ENCODE data around the gene CCDC152. TPM values are rescaled to one million over a fixed set of nuclear protein-coding genes. Genes with fewer than 3 reads are reported as not detected.
"Not testable (repeated sequence)": the region's sequence is repeated elsewhere in the genome, so short reads cannot be mapped to it uniquely, and the experiment has no call there.

The CCDC152 gene
- total RNA-seq, 1 donor from 2014 or later = not detected

DNA sequence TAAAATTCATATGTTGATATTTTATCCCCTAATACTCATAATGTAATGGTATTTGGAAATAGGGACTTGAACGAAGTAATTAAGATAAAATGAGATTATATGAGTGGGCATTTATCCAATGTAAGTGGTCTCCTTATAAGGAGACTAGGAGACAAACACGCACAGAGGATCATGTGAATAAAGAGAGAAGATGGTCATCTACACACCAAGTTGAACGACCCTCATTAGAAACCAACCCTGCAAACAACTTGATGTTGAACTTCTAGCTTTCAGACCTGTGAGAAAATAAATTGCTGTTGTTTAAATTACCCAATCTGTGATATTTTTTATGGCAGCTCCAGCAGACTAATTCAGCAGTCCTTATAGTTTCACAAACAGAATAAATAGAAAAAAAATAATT is 82.6 kb downstream of the CCDC152 start:
- H3K27me3 ChIP-seq = no peaks in the 10 kb centered on the region
- peaks cover 3 to 13% of the 10 kb centered on the region in 2 donors for H3K4me1 ChIP-seq
- H3K4me3 ChIP-seq = no peak overlapping the region
- TF ChIP-seq, protein P1, sequence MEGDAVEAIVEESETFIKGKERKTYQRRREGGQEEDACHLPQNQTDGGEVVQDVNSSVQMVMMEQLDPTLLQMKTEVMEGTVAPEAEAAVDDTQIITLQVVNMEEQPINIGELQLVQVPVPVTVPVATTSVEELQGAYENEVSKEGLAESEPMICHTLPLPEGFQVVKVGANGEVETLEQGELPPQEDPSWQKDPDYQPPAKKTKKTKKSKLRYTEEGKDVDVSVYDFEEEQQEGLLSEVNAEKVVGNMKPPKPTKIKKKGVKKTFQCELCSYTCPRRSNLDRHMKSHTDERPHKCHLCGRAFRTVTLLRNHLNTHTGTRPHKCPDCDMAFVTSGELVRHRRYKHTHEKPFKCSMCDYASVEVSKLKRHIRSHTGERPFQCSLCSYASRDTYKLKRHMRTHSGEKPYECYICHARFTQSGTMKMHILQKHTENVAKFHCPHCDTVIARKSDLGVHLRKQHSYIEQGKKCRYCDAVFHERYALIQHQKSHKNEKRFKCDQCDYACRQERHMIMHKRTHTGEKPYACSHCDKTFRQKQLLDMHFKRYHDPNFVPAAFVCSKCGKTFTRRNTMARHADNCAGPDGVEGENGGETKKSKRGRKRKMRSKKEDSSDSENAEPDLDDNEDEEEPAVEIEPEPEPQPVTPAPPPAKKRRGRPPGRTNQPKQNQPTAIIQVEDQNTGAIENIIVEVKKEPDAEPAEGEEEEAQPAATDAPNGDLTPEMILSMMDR (IDR thresholded peaks at IDR 0.05) = no peak
- H3K9me3 ChIP-seq = no peaks in the 10 kb centered on the region
- intact Hi-C loops (cut with DNase I) = no loop called here
- no peak for DNase-seq (ENCODE audit: low spot score in 2 of 2)
- no peak overlapping the region for H3K27ac ChIP-seq
- no peaks in the 10 kb centered on the region for H3K36me3 ChIP-seq

GRCh38 chr5:42840269-42840668 is 83.7 kb downstream of the CCDC152 start:
- TF ChIP-seq, protein P1 (IDR thresholded peaks at IDR 0.05) = no peak
- no peaks in the 10 kb centered on the region for H3K27me3 ChIP-seq

DNA sequence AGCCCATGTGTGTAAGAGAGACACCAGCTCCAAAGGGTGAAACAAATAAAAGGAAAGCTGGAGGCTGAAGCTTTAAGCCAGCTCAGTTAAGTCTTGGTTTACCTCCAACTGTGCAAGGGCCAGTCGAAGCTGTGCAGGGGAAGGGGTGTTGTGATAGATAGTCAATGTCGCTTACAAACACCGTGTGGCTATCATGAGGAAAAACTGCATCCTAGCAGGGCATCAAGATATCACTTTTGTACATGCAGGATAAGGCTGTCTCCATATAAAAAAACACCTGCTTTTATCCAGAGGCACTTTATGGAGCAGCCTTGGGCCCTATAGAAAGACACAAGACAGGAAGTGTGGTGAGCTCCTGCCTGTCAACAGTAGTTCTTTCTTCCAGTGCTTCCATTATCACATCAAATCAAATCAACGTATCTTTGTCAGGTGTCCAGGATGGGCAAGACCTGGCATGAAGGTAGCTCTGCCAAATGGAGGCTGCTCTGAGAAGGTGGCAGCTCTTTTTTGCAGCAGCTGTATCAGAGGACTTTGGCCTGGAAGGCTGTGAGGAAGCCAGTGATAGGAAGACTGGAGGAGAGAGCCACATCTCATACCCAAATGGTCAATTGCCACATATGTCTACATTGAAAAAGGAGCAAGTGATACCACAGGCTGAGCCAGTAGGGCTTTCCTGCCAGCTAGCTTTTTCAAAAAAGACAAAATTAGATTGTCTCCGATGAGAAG is 84.4 kb downstream of the CCDC152 start:
- H3K27ac ChIP-seq = peak overlapping the region; percentile 37 to 56
- H3K27me3 ChIP-seq = no peaks in the 10 kb centered on the region
- H3K4me1 ChIP-seq = peaks cover 3 to 13% of the 10 kb centered on the region in 2 donors
- no peaks in the 10 kb centered on the region for H3K36me3 ChIP-seq
- TF ChIP-seq, protein P1 (IDR thresholded peaks at IDR 0.05) = no peak
- H3K4me3 ChIP-seq = no peak overlapping the region
- H3K9me3 ChIP-seq = no peaks in the 10 kb centered on the region
- intact Hi-C loops (cut with DNase I) = no loop called here
- DNase-seq (ENCODE audit: low spot score in 2 of 2) = no peak

More at GRCh38 chr5:42840269-42840668, 83.7 kb downstream of the CCDC152 start:
- Histone ChIP-seq H3K27ac (peak overlapping the region; percentile 37 to 56), H3K4me3 (no peak overlapping the region), H3K9me3 (no peaks in the 10 kb centered on the region), H3K36me3 (no peaks in the 10 kb centered on the region), H3K4me1 (peaks cover 3 to 13% of the 10 kb centered on the region in 2 donors)
- peak in 1 of 2 donors; percentile 75 for DNase-seq (ENCODE audit: low spot score in 2 of 2)
- intact Hi-C loops (cut with DNase I) = no loop called here

DNA sequence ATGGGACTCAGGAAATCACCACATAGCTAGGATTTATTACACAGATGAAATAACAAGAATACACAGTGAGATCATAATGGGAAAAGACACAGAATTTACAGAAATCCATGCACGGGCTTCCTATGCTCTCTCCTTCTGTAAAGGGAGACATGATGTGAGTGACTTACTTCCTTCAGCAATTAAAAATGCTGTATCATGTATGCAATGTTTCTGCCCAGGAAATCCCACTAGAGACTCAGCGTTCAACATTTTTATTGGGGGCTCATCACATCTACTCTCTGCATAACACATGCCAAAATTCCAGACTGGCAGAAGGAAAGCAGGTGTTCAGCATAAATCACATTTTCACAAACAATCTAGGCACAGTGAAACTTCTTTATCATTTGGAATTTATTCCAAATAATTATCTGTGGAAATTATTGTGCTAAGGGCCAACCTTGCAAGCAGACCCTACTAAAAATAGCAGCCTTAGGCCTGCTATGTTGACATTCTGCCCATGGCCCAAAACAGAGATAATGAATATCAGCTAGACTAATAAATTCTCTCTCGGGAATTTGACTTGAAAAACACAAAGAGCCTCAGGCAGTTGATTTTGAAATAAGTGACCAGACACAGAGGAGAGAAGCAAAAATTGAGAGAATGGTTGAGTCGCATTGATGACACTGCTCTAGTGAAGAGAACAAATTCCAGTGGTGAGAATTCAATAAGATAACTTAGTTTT is 86.5 kb downstream of the CCDC152 start:
- DNase-seq (ENCODE audit: low spot score in 2 of 2) = no peak
- Histone ChIP-seq H3K27ac (peak overlapping the region in 1 of 2 donors; percentile 27), H3K9me3 (no peaks in the 10 kb centered on the region), H3K36me3 (no peaks in the 10 kb centered on the region), H3K4me1 (peaks cover 3 to 13% of the 10 kb centered on the region in 2 donors), H3K27me3 (no peaks in the 10 kb centered on the region), H3K4me3 (no peak overlapping the region)
- TF ChIP-seq, protein P1 (IDR thresholded peaks at IDR 0.05) = no peak
- intact Hi-C loops (cut with DNase I) = no loop called here

DNA sequence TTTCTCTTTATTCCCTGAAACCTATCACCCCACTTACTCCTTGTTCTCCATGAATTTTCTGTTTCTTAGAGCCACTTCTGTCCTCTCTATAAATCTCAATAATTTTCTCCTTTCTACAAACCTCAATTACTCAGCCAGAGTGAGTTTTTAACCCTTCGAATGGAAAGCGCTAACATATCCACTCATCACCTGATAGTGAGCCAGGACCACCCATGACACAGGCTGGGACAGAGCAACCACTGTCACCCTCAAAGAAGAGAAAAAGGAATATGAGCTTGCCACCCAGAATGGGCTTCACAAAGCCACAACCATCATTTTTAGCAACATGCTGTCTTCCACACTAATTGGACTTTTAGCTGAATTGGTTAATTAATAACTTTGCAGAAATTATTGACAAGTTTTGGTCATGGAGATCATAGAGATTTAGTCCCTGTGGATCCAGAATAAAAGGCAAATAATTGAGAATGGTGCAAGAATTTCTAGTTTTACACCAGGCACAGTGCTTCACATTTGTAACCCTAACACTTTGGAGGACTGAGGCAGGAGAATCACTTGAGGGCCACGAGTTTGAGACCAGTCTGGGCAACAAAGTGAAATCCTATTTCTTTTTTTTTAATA is 87.2 kb downstream of the CCDC152 start:
- Histone ChIP-seq H3K9me3 (no peaks in the 10 kb centered on the region), H3K36me3 (no peaks in the 10 kb centered on the region), H3K27me3 (no peaks in the 10 kb centered on the region), H3K27ac (peak overlapping the region in 1 of 2 donors; percentile 27), H3K4me3 (no peak overlapping the region), H3K4me1 (peaks cover 3 to 13% of the 10 kb centered on the region in 2 donors)
- TF ChIP-seq, protein P1 (IDR thresholded peaks at IDR 0.05) = no peak
- intact Hi-C loops (cut with DNase I) = no loop called here
- no peak for DNase-seq (ENCODE audit: low spot score in 2 of 2)

- H3K36me3 ChIP-seq; DNase-seq (ENCODE audit: low spot score in 2 of 2); H3K9me3 ChIP-seq; H3K4me3 ChIP-seq; H3K27me3 ChIP-seq; H3K27ac ChIP-seq; intact Hi-C loops (cut with DNase I): not testable (repeated sequence)
- peaks cover 3 to 13% of the 10 kb centered on the region in 2 donors for H3K4me1 ChIP-seq
These were observed 87.8 kb downstream of the CCDC152 start for GRCh38 chr5:42844408-42844807.

Data from ascending aorta (tissue), 2 donors.